HepG2 (cell line): ENCODE measurements around the gene COX6A2. TPM values are rescaled to one million over a fixed set of nuclear protein-coding genes. Genes with fewer than 3 reads are reported as not detected.

Experiments used
- ATAD3A ChIP-seq: sonication (generic); formaldehyde crosslinking; IDR thresholded peaks from 2 replicates; pipeline ENCODE4 v1.4.0; 2020; ENCODE audit warnings: missing genetic modification reagents
- DNMT1 ChIP-seq: sonication (generic); formaldehyde crosslinking; IDR thresholded peaks from 2 replicates; pipeline ENCODE4 v1.5.1; 2020; ENCODE audit warnings: mild to moderate bottlenecking, missing genetic modification reagents
- GMEB2 ChIP-seq: IDR thresholded peaks from 2 replicates; pipeline ENCODE4 v1.6.1; 2016; ENCODE audit warnings: missing biosample characterization, missing genetic modification reagents, low read depth
- IKZF1 ChIP-seq: fragments of 450-650 bp; IDR thresholded peaks from 2 replicates; pipeline ENCODE4 v1.7.1; 2016
- KLF11 ChIP-seq: IDR thresholded peaks from 2 replicates; pipeline ENCODE4 v1.6.1; 2016; ENCODE audit warnings: missing compliant biosample characterization
- KMT2A ChIP-seq: sonication (generic); formaldehyde crosslinking; IDR thresholded peaks from 2 replicates; pipeline ENCODE4 v1.4.0; 2020; ENCODE audit warnings: missing genetic modification reagents
- MIER3 ChIP-seq: IDR thresholded peaks from 2 replicates; pipeline ENCODE4 v1.6.1; 2016; ENCODE audit warnings: missing compliant biosample characterization, borderline replicate concordance
- PLSCR1 ChIP-seq: sonication (generic); formaldehyde crosslinking; IDR thresholded peaks from 2 replicates; pipeline ENCODE4 v1.5.0; 2020; ENCODE audit warnings: missing genetic modification reagents, mild to moderate bottlenecking, borderline replicate concordance
- RBAK ChIP-seq: sonication (generic); formaldehyde crosslinking; IDR thresholded peaks from 2 replicates; pipeline ENCODE4 v1.5.1; 2020; ENCODE audit warnings: mild to moderate bottlenecking, missing genetic modification reagents
- RBM39 ChIP-seq: fragments of 200-400 bp; formaldehyde crosslinking; IDR thresholded peaks from one replicate; pipeline ENCODE4 v1.6.1; 2018; ENCODE audit warnings: antibody characterized with exemption, mild to moderate bottlenecking, low read depth, low read length; ENCODE audit not compliant: poor library complexity, severe bottlenecking
- REXO4 ChIP-seq: sonication (generic); formaldehyde crosslinking; IDR thresholded peaks from 2 replicates; pipeline ENCODE4 v1.8.0; 2022; ENCODE audit warnings: missing genetic modification reagents, mild to moderate bottlenecking, borderline replicate concordance
- SIN3A ChIP-seq: IDR thresholded peaks from 2 replicates; pipeline ENCODE4 v1.6.1; 2011; ENCODE audit warnings: low read depth, mild to moderate bottlenecking, control low read depth, low read length, borderline replicate concordance
- SOX5 ChIP-seq: IDR thresholded peaks from 2 replicates; pipeline ENCODE4 v1.6.1; 2016; ENCODE audit warnings: borderline replicate concordance
- SRSF4 ChIP-seq: fragments of 200-400 bp; formaldehyde crosslinking; IDR thresholded peaks from one replicate; pipeline ENCODE4 v1.6.1; 2018; ENCODE audit warnings: mild to moderate bottlenecking, low read depth, low read length, moderate library complexity; ENCODE audit not compliant: poor library complexity, severe bottlenecking
- TAF1 ChIP-seq: sonication (generic); formaldehyde crosslinking; IDR thresholded peaks from 2 replicates; pipeline ENCODE4 v1.4.0; 2020; ENCODE audit warnings: missing genetic modification reagents
- TEAD3 ChIP-seq: optimal IDR thresholded peaks from 2 replicates; pipeline ENCODE3; 2016; ENCODE audit warnings: borderline replicate concordance
- ZBTB7A ChIP-seq: sonication (generic); formaldehyde crosslinking; IDR thresholded peaks from 2 replicates; pipeline ENCODE4 v1.8.0; 2022; ENCODE audit warnings: mild to moderate bottlenecking, missing genetic modification reagents
- ZNF124 ChIP-seq: sonication (generic); formaldehyde crosslinking; IDR thresholded peaks from 2 replicates; pipeline ENCODE4 v1.4.0; 2020; ENCODE audit warnings: missing genetic modification reagents
- ZNF143 ChIP-seq: sonication (generic); formaldehyde crosslinking; IDR thresholded peaks from 2 replicates; pipeline ENCODE4 v1.4.0; 2020; ENCODE audit warnings: missing genetic modification reagents
- ZNF18 ChIP-seq: sonication (generic); formaldehyde crosslinking; IDR thresholded peaks from 2 replicates; pipeline ENCODE4 v1.8.0; 2022; ENCODE audit warnings: mild to moderate bottlenecking, missing genetic modification reagents; ENCODE audit not compliant: insufficient replicate concordance
- ZNF883 ChIP-seq: sonication (generic); formaldehyde crosslinking; IDR thresholded peaks from 2 replicates; pipeline ENCODE4 v1.5.1; 2020; ENCODE audit warnings: mild to moderate bottlenecking, missing genetic modification reagents; ENCODE audit errors: not compliant biosample characterization
- ZSCAN29 ChIP-seq: sonication (generic); formaldehyde crosslinking; conservative IDR thresholded peaks from 2 replicates; pipeline ENCODE4 v1.4.0; 2020; ENCODE audit warnings: mild to moderate bottlenecking, missing genetic modification reagents
- polyA plus RNA-seq, 8 experiments: library from polyadenylated mRNA; depleted of rRNA in 3 of 8; stranded (reverse) in 7 of 8; unstranded in 1 of 8; fragments of >200 nt; fragmentation: Illumina TruSeq in 4 of 8; extraction: Trizol in 4 of 8; gene quantifications; 2 replicates each; pipeline versions ENCODE4 v1.2.1 to v1.2.3, GENCODE V29; 2011 to 2016; ENCODE audit warnings: low read depth in 4 of 8, missing spikeins in 1 of 8, mixed read lengths in 1 of 8; ENCODE audit not compliant: insufficient read depth in 1 of 8
- total RNA-seq, 5 experiments: library from RNA; depleted of rRNA; stranded (reverse); fragments of >200 nt; fragmentation: Illumina TruSeq; extraction: Trizol; gene quantifications; 2 replicates each; pipeline ENCODE4 v1.2.3, GENCODE V29; 2016; ENCODE audit warnings: low read depth in 1 of 5
- TF ChIP-seq, protein P1 (sequence below): sonication (generic); formaldehyde crosslinking; IDR thresholded peaks from 2 replicates; pipeline ENCODE4 v1.8.1; 2022; ENCODE audit warnings: low read depth, mild to moderate bottlenecking, missing genetic modification reagents

COX6A2 gene
- total and polyA plus RNA-seq, 2 of the 13 experiments (the other 11 are each of a cell fraction or from before 2014, with no cell fraction given) = not detected

- TF ChIP-seq ZNF18 (peak; percentile 29), PLSCR1 (no peak), ZNF124 (no peak; the same call in 1 of the 2 replicates), ZBTB7A (peak; percentile 48; the same call in 1 of the 2 replicates), TEAD3 (CRISPR knock-in tag) (peak; percentile 89), SIN3A (peak; percentile 44; the same call in 1 of the 2 replicates), SRSF4 (no peak), MIER3 (CRISPR knock-in tag) (peak; percentile 46), ATAD3A (CRISPR knock-in tag) (0 out of 2 replicates have a peak, but pooled peaks have one; percentile 69), IKZF1 (no peak), SOX5 (CRISPR knock-in tag) (peak; percentile 50), KMT2A (no peak; the same call in none of the 2 replicates), RBAK (no peak), ZNF883 (CRISPR knock-in tag) (peak; percentile 41), DNMT1 (CRISPR knock-in tag) (peak; percentile 49; the same call in 1 of the 2 replicates), RBM39 (peak; percentile 13), KLF11 (CRISPR knock-in tag) (no peak), REXO4 (CRISPR knock-in tag) (no peak), GMEB2 (CRISPR knock-in tag) (no peak), TAF1 (peak; percentile 43; the same call in 1 of the 2 replicates), ZSCAN29 (peak; percentile 85), ZNF143 (CRISPR knock-in tag) (0 out of 2 replicates have a peak, but pooled peaks have one; percentile 47)
- TF ChIP-seq, protein P1, sequence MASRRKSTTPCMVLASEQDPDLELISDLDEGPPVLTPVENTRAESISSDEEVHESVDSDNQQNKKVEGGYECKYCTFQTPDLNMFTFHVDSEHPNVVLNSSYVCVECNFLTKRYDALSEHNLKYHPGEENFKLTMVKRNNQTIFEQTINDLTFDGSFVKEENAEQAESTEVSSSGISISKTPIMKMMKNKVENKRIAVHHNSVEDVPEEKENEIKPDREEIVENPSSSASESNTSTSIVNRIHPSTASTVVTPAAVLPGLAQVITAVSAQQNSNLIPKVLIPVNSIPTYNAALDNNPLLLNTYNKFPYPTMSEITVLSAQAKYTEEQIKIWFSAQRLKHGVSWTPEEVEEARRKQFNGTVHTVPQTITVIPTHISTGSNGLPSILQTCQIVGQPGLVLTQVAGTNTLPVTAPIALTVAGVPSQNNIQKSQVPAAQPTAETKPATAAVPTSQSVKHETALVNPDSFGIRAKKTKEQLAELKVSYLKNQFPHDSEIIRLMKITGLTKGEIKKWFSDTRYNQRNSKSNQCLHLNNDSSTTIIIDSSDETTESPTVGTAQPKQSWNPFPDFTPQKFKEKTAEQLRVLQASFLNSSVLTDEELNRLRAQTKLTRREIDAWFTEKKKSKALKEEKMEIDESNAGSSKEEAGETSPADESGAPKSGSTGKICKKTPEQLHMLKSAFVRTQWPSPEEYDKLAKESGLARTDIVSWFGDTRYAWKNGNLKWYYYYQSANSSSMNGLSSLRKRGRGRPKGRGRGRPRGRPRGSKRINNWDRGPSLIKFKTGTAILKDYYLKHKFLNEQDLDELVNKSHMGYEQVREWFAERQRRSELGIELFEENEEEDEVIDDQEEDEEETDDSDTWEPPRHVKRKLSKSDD (CRISPR knock-in tag) = no peak
These were observed 49.4 kb upstream of the COX6A2 start (continued) for GRCh38 chr16:31477220-31478216.
